ENCODE data around the gene LRCH3. TPM values are rescaled to one million over a fixed set of nuclear protein-coding genes. Genes with fewer than 3 reads are reported as not detected.
"Not testable (repeated sequence)": the region's sequence is repeated elsewhere in the genome, so short reads cannot be mapped to it uniquely, and the experiment has no call there.

LRCH3 gene
- polyA plus RNA-seq, 1 donor from 2014 or later, result 41.4 TPM

DNA sequence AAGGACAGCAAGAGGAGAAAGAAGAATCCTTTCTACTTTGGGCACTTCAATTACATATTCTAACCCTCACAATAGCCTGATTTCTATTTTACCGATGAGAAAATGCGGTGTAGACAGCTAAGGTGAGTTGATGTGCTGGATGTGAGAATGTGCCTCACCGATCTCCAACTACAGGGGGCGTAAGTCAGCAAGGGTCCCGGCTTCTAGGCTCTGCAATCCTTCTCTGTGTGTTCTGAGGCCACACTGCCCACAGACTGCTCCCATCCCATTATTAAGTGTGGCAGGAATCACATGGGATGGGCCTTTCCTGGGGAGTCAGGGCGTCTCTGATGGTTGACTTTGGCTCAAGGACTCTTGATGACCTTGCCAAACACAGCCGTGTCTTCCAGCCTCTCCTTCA, 135.4 kb downstream of the LRCH3 start:
- Histone ChIP-seq H3K4me3 (ENCODE audit: low read length) (no peak overlapping the region), H4K20me1 (ENCODE audit: insufficient read depth) (no peaks in the 10 kb centered on the region), H3K4me2 (ENCODE audit: low read length) (no peak overlapping the region), H3K9me3 (ENCODE audit: low read length) (no peaks in the 10 kb centered on the region), H3K9me2 (ENCODE audit: insufficient read depth, low read length) (no peaks in the 10 kb centered on the region), H3K9ac (ENCODE audit: low read length) (no peak overlapping the region), H3K27ac (ENCODE audit: low read length) (no peak overlapping the region), H3K36me3 (ENCODE audit: insufficient read depth, low read length) (no peaks in the 10 kb centered on the region), H3F3A (ENCODE audit: insufficient read depth, low read length, poor library complexity, severe bottlenecking) (no peaks in the 10 kb centered on the region), H3K27me3 (ENCODE audit: insufficient read depth, low read depth, low read length) (no peaks in the 10 kb centered on the region), H3K79me2 (replicated peaks; ENCODE audit: insufficient read depth, low read length) (no peaks in the 10 kb centered on the region), H2AFZ (ENCODE audit: low read depth, low read length) (no peak overlapping the region)
- no peak for TF ChIP-seq SMC3 (conservative IDR thresholded peaks at IDR 0.05; ENCODE audit: poor library complexity)
- TF ChIP-seq POLR2AphosphoS5 (IDR thresholded peaks at IDR 0.05), result no peak
- TF ChIP-seq, protein P1, sequence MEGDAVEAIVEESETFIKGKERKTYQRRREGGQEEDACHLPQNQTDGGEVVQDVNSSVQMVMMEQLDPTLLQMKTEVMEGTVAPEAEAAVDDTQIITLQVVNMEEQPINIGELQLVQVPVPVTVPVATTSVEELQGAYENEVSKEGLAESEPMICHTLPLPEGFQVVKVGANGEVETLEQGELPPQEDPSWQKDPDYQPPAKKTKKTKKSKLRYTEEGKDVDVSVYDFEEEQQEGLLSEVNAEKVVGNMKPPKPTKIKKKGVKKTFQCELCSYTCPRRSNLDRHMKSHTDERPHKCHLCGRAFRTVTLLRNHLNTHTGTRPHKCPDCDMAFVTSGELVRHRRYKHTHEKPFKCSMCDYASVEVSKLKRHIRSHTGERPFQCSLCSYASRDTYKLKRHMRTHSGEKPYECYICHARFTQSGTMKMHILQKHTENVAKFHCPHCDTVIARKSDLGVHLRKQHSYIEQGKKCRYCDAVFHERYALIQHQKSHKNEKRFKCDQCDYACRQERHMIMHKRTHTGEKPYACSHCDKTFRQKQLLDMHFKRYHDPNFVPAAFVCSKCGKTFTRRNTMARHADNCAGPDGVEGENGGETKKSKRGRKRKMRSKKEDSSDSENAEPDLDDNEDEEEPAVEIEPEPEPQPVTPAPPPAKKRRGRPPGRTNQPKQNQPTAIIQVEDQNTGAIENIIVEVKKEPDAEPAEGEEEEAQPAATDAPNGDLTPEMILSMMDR (IDR thresholded peaks at IDR 0.05; ENCODE audit: poor library complexity, severe bottlenecking), result no peak
- no peak for TF ChIP-seq EZH2 (IDR thresholded peaks at IDR 0.05; ENCODE audit: borderline replicate concordance, insufficient read depth, low read length, poor library complexity, severe bottlenecking)
- TF ChIP-seq, protein P2, sequence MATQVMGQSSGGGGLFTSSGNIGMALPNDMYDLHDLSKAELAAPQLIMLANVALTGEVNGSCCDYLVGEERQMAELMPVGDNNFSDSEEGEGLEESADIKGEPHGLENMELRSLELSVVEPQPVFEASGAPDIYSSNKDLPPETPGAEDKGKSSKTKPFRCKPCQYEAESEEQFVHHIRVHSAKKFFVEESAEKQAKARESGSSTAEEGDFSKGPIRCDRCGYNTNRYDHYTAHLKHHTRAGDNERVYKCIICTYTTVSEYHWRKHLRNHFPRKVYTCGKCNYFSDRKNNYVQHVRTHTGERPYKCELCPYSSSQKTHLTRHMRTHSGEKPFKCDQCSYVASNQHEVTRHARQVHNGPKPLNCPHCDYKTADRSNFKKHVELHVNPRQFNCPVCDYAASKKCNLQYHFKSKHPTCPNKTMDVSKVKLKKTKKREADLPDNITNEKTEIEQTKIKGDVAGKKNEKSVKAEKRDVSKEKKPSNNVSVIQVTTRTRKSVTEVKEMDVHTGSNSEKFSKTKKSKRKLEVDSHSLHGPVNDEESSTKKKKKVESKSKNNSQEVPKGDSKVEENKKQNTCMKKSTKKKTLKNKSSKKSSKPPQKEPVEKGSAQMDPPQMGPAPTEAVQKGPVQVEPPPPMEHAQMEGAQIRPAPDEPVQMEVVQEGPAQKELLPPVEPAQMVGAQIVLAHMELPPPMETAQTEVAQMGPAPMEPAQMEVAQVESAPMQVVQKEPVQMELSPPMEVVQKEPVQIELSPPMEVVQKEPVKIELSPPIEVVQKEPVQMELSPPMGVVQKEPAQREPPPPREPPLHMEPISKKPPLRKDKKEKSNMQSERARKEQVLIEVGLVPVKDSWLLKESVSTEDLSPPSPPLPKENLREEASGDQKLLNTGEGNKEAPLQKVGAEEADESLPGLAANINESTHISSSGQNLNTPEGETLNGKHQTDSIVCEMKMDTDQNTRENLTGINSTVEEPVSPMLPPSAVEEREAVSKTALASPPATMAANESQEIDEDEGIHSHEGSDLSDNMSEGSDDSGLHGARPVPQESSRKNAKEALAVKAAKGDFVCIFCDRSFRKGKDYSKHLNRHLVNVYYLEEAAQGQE (IDR thresholded peaks at IDR 0.05; ENCODE audit: borderline replicate concordance), result no peak
- TF ChIP-seq MXI1 (conservative IDR thresholded peaks at IDR 0.05; ENCODE audit: poor library complexity, severe bottlenecking), result no peak
- no peak for TF ChIP-seq RAD21 (conservative IDR thresholded peaks at IDR 0.05)
- no peak for TF ChIP-seq EP300 (conservative IDR thresholded peaks at IDR 0.05; ENCODE audit: poor library complexity, severe bottlenecking)
- TF ChIP-seq TAF1 (IDR thresholded peaks at IDR 0.05; ENCODE audit: low read depth), result no peak

DNA sequence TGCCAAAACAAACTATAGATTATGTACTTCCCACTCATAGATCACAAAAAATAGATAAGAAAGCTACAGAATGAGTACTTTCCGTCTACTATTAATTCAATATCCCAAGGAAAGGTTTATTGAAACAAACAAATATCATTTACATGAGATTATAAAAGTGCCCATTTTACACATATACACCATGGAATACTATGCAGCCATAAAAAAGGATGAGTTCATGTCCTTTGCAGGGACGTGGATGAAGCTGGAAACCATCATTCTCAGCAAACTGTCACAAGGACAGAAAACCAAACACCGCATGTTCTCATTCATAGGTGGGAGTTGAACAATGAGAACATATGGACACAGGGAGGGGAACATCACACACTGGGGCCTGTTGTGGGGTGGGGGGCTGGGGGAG, 136.5 kb downstream of the LRCH3 start:
- not testable (repeated sequence) for H2AFZ ChIP-seq (ENCODE audit: low read depth, low read length); H3K79me2 ChIP-seq (replicated peaks; ENCODE audit: insufficient read depth, low read length); H3K9me2 ChIP-seq (ENCODE audit: insufficient read depth, low read length); H3K9ac ChIP-seq (ENCODE audit: low read length); H3K27me3 ChIP-seq (ENCODE audit: insufficient read depth, low read depth, low read length); H4K20me1 ChIP-seq (ENCODE audit: insufficient read depth); H3K4me3 ChIP-seq (ENCODE audit: low read length); H3K27ac ChIP-seq (ENCODE audit: low read length); H3K36me3 ChIP-seq (ENCODE audit: insufficient read depth, low read length); H3K9me3 ChIP-seq (ENCODE audit: low read length); H3K4me2 ChIP-seq (ENCODE audit: low read length); H3F3A ChIP-seq (ENCODE audit: insufficient read depth, low read length, poor library complexity, severe bottlenecking)

DNA sequence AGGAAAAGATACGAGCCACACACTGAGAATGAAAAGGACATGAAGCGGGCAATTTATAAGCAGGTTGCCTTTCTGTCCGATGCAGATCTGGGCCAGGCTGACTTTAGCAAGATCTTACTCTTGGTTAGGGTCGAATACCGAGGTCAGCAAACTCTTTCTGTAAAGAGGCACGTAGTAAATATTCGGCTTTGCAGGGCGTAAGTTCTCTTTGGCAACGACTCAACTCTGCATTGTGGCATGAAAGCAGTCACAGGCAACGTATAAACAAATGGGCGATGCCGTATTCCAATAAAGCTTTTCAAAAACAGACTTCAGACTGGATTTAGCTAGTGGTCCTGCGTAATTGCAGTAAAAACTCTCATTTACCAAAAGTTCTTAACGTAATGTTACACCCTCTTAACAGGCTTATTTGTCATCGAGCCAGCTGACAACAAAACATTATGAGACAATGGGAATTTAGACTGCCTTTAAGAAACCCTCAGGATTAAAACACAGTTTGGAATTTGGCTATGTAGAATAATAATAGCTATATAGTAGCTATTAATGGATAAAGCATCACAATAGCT, 145.8 kb downstream of the LRCH3 start:
- Histone ChIP-seq H3F3A (ENCODE audit: insufficient read depth, low read length, poor library complexity, severe bottlenecking) (no peaks in the 10 kb centered on the region), H3K36me3 (ENCODE audit: insufficient read depth, low read length) (no peaks in the 10 kb centered on the region), H3K79me2 (replicated peaks; ENCODE audit: insufficient read depth, low read length) (no peaks in the 10 kb centered on the region), H3K4me2 (ENCODE audit: low read length) (no peak overlapping the region), H3K9me3 (ENCODE audit: low read length) (no peaks in the 10 kb centered on the region), H3K9ac (ENCODE audit: low read length) (no peak overlapping the region), H4K20me1 (ENCODE audit: insufficient read depth) (no peaks in the 10 kb centered on the region), H3K27me3 (ENCODE audit: insufficient read depth, low read depth, low read length) (no peaks in the 10 kb centered on the region), H3K4me3 (ENCODE audit: low read length) (no peak overlapping the region), H3K27ac (ENCODE audit: low read length) (no peak overlapping the region), H3K9me2 (ENCODE audit: insufficient read depth, low read length) (no peaks in the 10 kb centered on the region), H2AFZ (ENCODE audit: low read depth, low read length) (no peak overlapping the region)
- TF ChIP-seq POLR2AphosphoS5 (IDR thresholded peaks at IDR 0.05), result no peak
- no peak for TF ChIP-seq RAD21 (conservative IDR thresholded peaks at IDR 0.05)
- TF ChIP-seq, protein P2 (IDR thresholded peaks at IDR 0.05; ENCODE audit: borderline replicate concordance), result no peak
- no peak for TF ChIP-seq MXI1 (conservative IDR thresholded peaks at IDR 0.05; ENCODE audit: poor library complexity, severe bottlenecking)
- no peak for TF ChIP-seq TAF1 (IDR thresholded peaks at IDR 0.05; ENCODE audit: low read depth)
- TF ChIP-seq, protein P1 (IDR thresholded peaks at IDR 0.05; ENCODE audit: poor library complexity, severe bottlenecking), result no peak
- TF ChIP-seq SMC3 (conservative IDR thresholded peaks at IDR 0.05; ENCODE audit: poor library complexity), result no peak
- no peak for TF ChIP-seq EZH2 (IDR thresholded peaks at IDR 0.05; ENCODE audit: borderline replicate concordance, insufficient read depth, low read length, poor library complexity, severe bottlenecking)
- no peak for TF ChIP-seq EP300 (conservative IDR thresholded peaks at IDR 0.05; ENCODE audit: poor library complexity, severe bottlenecking)

Data from neural cell (in vitro differentiated cells).